Fibroblast of upper back skin (primary cell): ENCODE results near the gene BST2.

ENCODE experiments used
- DNase-seq: peaks from one replicate; pipeline ENCODE4 v3.0.0-alpha.2; 2013

Gene BST2, protein sequence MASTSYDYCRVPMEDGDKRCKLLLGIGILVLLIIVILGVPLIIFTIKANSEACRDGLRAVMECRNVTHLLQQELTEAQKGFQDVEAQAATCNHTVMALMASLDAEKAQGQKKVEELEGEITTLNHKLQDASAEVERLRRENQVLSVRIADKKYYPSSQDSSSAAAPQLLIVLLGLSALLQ

GRCh38 chr19:17405250-17406045 lies at the start of gene BST2:
Gene BST2 (minus strand): TSS chr19:17405630. CDS start chr19:17405575, 55 bp downstream.
- DNase-seq: no peak

DNA sequence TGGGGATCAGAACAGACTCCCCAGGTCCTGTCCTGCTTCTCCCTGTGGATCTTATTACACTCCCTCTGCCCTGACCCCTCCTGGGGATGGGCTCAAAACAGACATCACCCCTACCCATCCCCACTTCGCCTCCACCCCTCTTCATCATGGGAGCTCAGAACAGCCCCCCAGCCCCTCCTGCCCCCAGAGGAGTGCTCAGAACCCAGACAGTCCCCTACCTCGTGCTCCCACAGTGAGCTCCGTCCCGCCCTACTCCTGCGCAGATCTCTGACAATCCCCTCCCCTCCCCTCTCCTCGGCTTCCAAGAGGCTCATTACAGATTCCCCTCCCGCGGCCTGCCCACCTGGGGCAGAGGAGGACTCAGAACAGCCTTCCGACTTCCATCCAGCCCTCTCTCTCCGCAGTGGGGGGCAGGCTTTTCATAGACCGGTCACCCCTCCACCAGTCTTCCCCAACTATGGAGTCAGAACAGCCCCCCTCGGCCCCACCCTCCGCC lies 49.2 kb upstream of the BST2 start:
- no peak for DNase-seq

DNA sequence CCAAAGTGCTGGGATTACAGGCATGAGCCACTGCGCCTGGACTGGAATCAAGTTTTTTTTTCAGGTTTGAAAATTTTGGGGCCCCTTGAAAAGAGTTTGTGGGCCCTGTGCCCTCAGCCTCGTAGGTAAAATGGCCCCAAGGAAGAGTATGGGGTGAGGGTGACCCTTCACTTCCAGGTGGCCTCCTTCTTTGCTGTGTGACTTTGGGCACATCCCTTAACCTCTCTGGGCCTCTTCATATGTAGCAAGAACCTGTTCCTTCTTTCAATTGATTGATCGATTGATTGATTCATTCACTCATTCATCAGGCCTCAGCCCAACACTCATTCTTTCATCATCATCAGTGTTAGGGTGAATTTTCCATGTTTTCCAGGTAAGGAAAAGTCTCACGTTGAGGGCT lies 46.4 kb upstream of the BST2 start:
- no peak for DNase-seq

DNA sequence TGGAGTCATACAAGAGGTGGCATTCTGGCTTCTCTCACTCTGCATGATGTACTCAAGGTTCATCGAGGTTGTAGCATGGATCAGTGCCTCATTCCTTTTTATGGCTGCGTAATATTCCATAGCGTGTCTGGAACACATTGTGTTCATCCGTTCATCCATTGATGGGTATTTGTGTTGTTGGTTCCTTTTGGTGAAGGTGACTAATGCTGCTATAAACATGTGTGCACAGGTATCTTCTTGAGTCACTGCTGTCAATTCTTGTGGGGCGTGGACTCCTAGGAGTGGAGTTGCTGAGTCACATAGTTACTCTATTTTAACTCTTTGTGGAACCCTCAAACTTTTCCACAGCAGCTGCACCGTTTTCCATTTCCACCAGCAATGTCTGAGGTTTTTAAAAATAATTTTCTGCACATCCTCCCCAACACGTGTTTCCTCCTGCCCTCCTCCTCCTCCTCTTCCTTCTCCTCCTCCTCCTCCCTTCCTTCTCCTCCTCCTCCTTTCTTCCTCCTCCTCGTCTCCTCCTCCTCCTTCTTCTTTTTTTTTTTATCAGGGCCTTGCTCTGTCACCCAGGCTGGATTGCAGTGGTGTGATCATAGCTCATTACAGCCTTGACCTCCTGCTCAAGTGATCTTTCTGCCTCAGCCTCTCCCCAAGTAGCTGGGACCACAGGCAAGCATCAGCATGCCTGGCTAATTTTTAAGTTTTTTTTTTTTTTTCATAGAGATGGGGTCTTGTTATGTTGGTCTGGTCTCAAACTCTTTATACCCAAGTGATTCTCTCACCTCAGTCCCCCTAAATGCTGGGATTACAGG lies 45.0 kb upstream of the BST2 start:
- no peak for DNase-seq

- DNase-seq: no peak
Measured at GRCh38 chr19:17448131-17448967, 42.9 kb upstream of the BST2 start, which contains the start of gene TMEM221. Gene TMEM221 (minus strand): TSS chr19:17448668. CDS start chr19:17448462, 206 bp downstream.

GRCh38 chr19:17447704-17448130 lies 42.3 kb upstream of the BST2 start:
- no peak for DNase-seq

- no peak for DNase-seq
Measured at GRCh38 chr19:17445526-17446165, 40.2 kb upstream of the BST2 start.

DNA sequence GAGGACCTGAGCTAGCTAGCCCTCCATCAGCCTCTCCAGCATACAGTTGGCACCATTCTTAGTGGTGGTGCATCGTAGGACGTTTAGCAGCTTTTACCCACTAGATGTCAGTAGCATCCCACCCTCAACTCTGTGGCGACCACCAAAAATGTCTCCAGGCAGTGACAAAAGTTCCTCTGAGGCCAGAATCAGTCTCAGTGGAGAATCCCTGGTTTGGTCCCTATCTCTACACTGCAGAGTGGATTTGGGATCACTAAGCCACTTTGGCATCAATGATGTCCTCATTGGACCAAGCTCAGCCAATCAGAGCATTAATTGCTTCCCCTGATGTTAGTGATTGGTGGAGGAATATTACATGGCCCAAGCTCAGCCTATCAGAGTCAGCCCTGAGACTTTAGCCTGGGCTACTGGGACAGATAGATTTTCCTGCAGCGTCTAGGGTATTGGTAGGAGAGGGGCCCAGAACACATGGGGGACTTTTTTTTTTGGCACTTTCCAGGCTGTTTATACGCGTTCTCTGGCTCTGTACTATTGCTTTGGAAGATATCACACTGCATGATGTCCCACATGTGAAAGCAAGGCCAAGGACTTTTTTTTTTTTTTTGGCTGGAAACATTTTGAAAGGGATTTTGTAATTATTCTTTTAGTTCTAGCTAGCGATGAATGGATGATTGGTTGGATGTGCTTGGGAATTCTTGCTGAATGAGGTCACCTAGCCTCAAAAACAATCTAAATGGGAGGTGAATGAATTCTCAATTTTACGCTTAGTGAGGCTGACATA lies 36.0 kb upstream of the BST2 start:
- DNase-seq: peak; percentile 29

DNA sequence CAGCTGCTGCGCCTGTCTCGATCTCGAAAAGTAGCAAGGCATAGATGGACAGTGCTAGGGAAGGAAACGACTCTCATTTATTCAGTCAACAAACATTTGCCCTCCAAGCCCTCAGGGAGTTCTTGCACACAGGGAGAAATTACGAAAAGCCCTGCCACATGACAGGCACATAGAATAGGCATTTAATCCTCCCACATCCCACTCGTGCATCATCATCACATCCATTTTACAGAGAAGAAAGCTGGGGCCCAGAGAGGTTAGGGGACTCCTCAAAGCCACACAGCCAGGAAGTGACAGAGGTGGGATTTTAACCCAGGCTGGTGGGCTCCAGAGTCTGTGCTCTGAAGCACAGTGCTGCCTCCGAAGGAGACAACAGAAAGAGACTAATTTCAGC lies 31.4 kb upstream of the BST2 start:
- no peak for DNase-seq

DNA sequence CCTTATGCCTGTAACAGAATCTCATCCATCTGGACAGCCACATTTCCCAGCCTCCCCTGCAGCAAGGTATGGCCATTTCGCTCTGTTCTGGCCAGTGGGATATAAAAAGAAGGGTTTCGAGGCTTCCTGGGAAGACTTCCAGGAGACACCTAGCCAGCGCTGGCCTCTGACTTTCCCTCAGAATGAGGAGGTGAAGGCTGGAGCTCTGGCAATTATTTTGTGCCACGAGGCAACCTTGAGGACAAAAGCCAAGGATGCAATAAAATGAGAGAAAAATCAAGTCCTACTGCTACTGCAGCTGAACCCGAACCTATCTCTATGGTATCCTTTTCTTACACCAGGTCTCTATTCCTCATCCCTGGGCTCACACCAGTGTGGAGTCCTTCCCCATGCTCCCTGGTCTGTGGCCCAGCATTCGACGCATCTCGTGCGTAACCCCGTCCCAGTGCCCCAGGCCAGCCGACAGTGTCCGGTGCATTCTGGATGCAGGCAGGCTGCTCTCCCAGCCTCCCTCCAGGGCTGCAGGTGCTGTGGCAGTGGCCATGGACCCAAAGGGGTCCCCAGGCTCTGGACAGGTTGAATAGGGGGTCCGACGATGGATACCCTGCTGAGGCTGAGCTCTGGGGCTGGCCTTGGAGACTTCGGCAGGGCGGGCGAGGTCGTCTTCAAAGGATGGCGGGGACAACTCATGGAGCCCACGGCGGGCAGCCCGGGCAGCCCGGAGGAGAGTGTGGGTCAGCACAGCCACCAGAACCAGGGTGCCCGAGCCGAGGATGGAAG lies 30.9 kb upstream of the BST2 start:
- DNase-seq: no peak

DNA sequence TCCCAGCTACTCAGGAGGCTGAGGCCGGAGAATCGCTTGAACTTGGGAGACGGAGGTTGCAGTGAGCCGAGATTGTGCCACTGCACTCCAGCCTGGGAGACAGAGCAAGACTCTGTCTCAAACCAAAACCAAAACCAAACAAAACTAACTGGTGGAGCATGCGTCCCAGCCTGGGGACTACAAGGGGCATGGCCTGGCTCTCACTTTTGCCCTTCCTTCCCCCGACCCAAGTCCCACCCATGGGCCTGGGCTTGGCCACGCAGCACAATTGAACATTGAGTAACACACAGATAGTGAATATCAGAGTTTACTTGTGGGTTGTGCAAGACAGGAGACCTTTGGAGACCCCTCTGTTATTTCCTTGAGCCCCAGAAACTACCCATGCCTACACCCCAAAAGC lies 29.8 kb upstream of the BST2 start:
- DNase-seq: no peak

DNA sequence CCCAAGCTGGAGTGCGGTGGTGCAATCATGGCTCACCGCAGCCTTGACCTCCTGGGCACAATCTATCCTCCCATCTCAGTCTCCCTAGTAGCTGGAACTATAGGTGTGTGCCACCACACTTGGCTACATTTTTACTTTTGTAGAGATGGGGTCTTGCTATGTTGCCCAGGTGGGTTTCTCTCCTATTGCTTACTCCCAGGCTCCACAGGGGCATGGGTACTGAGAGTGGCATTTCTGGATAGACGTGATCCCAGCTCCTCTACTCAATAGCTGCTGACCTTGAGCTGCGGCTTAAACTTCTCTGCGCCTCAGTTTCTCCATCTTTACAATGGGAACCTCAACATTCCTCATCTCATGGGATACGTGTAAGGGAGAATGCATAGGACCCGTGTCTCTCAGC lies 26.0 kb upstream of the BST2 start:
- DNase-seq: no peak

- no peak for DNase-seq
Measured at GRCh38 chr19:17429641-17430113, 24.2 kb upstream of the BST2 start.

DNA sequence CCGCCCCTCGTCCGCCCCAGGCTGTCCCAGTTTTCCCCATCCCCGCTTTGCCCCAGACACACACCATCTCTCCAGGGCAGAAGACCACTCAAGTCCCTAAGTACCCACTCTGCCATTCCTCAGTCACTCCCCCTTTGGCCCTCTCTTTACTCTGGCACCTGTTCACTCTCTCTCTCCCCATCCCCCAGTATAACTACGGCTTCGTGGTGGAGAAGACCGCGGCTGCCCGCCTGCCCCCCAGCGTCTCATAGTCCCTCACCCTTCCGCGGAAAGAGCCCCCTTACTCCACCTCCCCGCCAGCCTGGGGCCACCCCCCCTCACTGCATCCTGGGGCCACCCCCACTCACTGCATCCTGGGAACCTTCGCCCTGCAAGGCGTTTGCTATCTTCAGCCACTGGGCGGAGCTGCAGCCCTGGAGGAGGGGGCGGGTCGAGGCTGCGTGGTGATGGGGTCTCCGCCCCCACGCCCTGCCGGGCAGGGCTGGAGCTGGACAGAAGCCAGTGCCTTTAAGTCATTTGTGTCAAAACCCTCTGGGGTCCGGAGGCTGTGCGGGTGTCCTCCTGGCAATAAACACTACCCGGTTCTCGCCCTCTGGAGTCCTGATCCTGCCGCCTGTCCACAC lies 19.4 kb upstream of the BST2 start:
- DNase-seq: no peak

DNA sequence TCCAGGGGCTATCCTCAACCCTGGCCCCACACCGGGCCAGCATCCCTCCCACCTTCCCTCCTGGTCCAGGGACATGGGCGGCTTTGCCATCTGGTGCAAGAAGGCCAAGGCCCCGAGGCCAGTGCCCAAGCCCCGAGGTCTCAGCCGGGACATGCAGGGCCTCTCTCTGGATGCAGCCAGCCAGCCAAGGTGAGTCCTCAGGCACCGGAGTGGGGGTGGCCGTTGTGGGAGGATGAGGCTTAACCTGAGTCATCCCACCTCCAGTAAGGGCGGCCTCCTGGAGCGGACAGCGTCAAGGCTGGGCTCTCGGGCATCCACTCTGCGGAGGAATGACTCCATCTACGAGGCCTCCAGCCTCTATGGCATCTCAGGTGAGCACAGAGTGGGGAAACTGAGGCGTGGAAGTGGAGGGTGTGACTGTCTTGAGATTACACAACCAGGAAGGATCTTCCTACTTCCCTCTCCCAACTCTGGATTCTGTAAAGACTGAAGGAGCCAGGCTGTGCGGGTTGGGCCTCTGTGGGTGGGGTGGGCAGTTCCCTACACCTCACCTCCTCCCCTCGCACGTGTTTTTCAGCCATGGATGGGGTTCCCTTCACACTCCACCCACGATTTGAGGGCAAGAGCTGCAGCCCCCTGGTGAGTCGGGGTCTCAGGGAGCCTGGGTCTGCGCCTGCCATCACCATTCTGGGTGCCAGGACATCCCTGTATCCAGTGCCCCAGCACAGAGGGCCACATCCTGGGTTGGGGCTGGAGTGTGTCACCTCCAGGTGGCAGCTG lies 18.2 kb upstream of the BST2 start:
- DNase-seq: no peak

GRCh38 chr19:17421942-17422341 lies 16.5 kb upstream of the BST2 start:
- no peak for DNase-seq

GRCh38 chr19:17420475-17420924 lies 15.1 kb upstream of the BST2 start:
- no peak for DNase-seq

GRCh38 chr19:17419621-17420474 lies 14.4 kb upstream of the BST2 start, which contains the start of gene MVB12A:
Gene MVB12A (plus strand): TSS chr19:17420047. CDS start chr19:17420136, 89 bp downstream.
- DNase-seq: peak; percentile 99
